Breast epithelium (tissue), 4 donors: ENCODE measurements around the gene STXBP1. TPM values are rescaled to one million over a fixed set of nuclear protein-coding genes. Genes with fewer than 3 reads are reported as not detected.
"Not testable (repeated sequence)": the region's sequence is repeated elsewhere in the genome, so short reads cannot be mapped to it uniquely, and the experiment has no call there.

ENCODE experiments used
- DNase-seq, 2 donors: peaks; one replicate each; pipeline ENCODE4 v3.0.0-alpha.2; 2019; ENCODE audit warnings: low spot score in 2 of 2
- H3K27ac ChIP-seq, 2 donors: fragments of 200-600 bp; sonication (generic) in 1 of 2; one replicate each; pipeline ENCODE4 v1.5.1; 2016 to 2019; ENCODE audit warnings: mild to moderate bottlenecking in 1 of 2
- H3K27me3 ChIP-seq, 2 donors: fragments of 200-600 bp; sonication (generic) in 1 of 2; one replicate each; pipeline versions ENCODE4 v1.5.1 to v1.6.0; 2017 to 2019; ENCODE audit warnings: control low read depth in 1 of 2, mild to moderate bottlenecking in 1 of 2
- H3K36me3 ChIP-seq: fragments of 200-600 bp; one replicate; pipeline ENCODE4 v1.5.1; 2019
- H3K4me1 ChIP-seq, 2 donors: fragments of 200-600 bp; sonication (generic); one replicate each; pipeline ENCODE4 v1.5.1; 2016 to 2019; ENCODE audit warnings: control low read depth in 1 of 2
- H3K4me3 ChIP-seq, 3 donors: fragments of 200-600 bp; sonication (generic); 1 replicate in 2 of 3; 2 replicates in 1 of 3; pipeline ENCODE4 v1.5.1; 2016 to 2019; ENCODE audit warnings: mild to moderate bottlenecking in 3 of 3, moderate library complexity in 2 of 3
- H3K9me3 ChIP-seq, 2 donors: fragments of 200-600 bp; sonication (generic) in 1 of 2; one replicate each; pipeline ENCODE4 v1.5.1; 2016 to 2019; ENCODE audit warnings: control low read depth in 1 of 2
- CTCF ChIP-seq, 3 donors: fragments of 450-650 bp; IDR thresholded peaks; one replicate each; pipeline ENCODE4 v1.5.1; 2016 to 2017; ENCODE audit warnings: antibody characterized with exemption in 3 of 3, mild to moderate bottlenecking in 3 of 3, moderate library complexity in 3 of 3
- POLR2A ChIP-seq: fragments of 450-650 bp; IDR thresholded peaks from one replicate; pipeline ENCODE4 v1.6.1; 2016; ENCODE audit warnings: antibody characterized with exemption, mild to moderate bottlenecking, moderate library complexity
- POLR2AphosphoS5 ChIP-seq, 3 donors: sonication (generic); formaldehyde crosslinking; IDR thresholded peaks; one replicate each; pipeline ENCODE4 v1.6.1; 2017; ENCODE audit warnings: antibody characterized with exemption in 3 of 3
- intact Hi-C: fragments of 100-400 bp; cut with DNase I; formaldehyde crosslinking; loops from one replicate; pipeline ENCODE4 v1.15.1; 2023; ENCODE audit warnings: low total_unique reads
- total RNA-seq, 3 donors: library from RNA; depleted of rRNA; stranded (reverse); fragments of >200 nt; gene quantifications; one replicate each; pipeline ENCODE4 v1.1.0, GENCODE V29; 2016

The STXBP1 gene
- total RNA-seq, 3 donors from 2014 or later, result 19.0 to 45.9 (median 43.2) TPM

GRCh38 chr9:127608104-127608966 is 3.7 kb upstream of the STXBP1 start:
- no peaks in the 10 kb centered on the region for H3K36me3 ChIP-seq
- intact Hi-C loops, result no loop called here
- no peak for TF ChIP-seq CTCF (IDR thresholded peaks at IDR 0.05)
- no peak for TF ChIP-seq POLR2A
- TF ChIP-seq POLR2AphosphoS5 (IDR thresholded peaks at IDR 0.05), result no peak
- H3K27me3 ChIP-seq, result no peaks in the 10 kb centered on the region
- H3K4me3 ChIP-seq, result peak overlapping the region; percentile 14 to 65 (median 51)
- DNase-seq, result peak; percentile 37 to 60
- H3K27ac ChIP-seq, result peak overlapping the region; percentile 18 to 57
- no peaks in the 10 kb centered on the region for H3K9me3 ChIP-seq
- peaks cover 0 to 13% of the 10 kb centered on the region in 2 donors for H3K4me1 ChIP-seq

- peaks cover 0 to 19% of the 10 kb centered on the region in 2 donors for H3K4me1 ChIP-seq
- no peak for DNase-seq
- intact Hi-C loops, result no loop called here
- TF ChIP-seq POLR2AphosphoS5 (IDR thresholded peaks at IDR 0.05) (no peak), POLR2A (no peak), CTCF (IDR thresholded peaks at IDR 0.05) (no peak)
- H3K27me3 ChIP-seq, result no peaks in the 10 kb centered on the region
- H3K36me3 ChIP-seq, result no peaks in the 10 kb centered on the region
- H3K27ac ChIP-seq, result peak overlapping the region; percentile 72 to 90
- H3K9me3 ChIP-seq, result no peaks in the 10 kb centered on the region
- peak overlapping the region; percentile 80 to 89 (median 89) for H3K4me3 ChIP-seq
Observed at GRCh38 chr9:127611603-127611898, 526 bp upstream of the STXBP1 start.

- Histone ChIP-seq H3K27me3 (no peaks in the 10 kb centered on the region), H3K36me3 (no peaks in the 10 kb centered on the region), H3K4me1 (peaks cover 0 to 17% of the 10 kb centered on the region in 2 donors), H3K27ac (peak overlapping the region; percentile 87 to 90), H3K4me3 (peak overlapping the region; percentile 80 to 89 (median 89)), H3K9me3 (no peaks in the 10 kb centered on the region)
- intact Hi-C loops, result no loop called here
- DNase-seq, result peak; percentile 46 to 57
- TF ChIP-seq CTCF (IDR thresholded peaks at IDR 0.05), result no peak
- peak in 2 of 3 donors; percentile 47 to 74 for TF ChIP-seq POLR2AphosphoS5 (IDR thresholded peaks at IDR 0.05)
- TF ChIP-seq POLR2A, result no peak
Observed at GRCh38 chr9:127612939-127613582, 984 bp downstream of the STXBP1 start.

GRCh38 chr9:127613583-127613954 is 1.5 kb downstream of the STXBP1 start:
- Histone ChIP-seq H3K27me3 (no peaks in the 10 kb centered on the region), H3K4me3 (peak overlapping the region; percentile 80 to 89 (median 89)), H3K27ac (peak overlapping the region; percentile 87 to 90), H3K9me3 (no peaks in the 10 kb centered on the region), H3K4me1 (peaks cover 0 to 11% of the 10 kb centered on the region in 2 donors), H3K36me3 (no peaks in the 10 kb centered on the region)
- TF ChIP-seq POLR2AphosphoS5 (IDR thresholded peaks at IDR 0.05) (no peak), CTCF (IDR thresholded peaks at IDR 0.05) (no peak), POLR2A (no peak)
- intact Hi-C loops, result no loop called here
- no peak for DNase-seq

- H3K4me3 ChIP-seq, result no peak overlapping the region
- H3K27me3 ChIP-seq, result no peaks in the 10 kb centered on the region
- no peaks in the 10 kb centered on the region for H3K9me3 ChIP-seq
- peaks cover 0 to 6% of the 10 kb centered on the region in 2 donors for H3K4me1 ChIP-seq
- no peak overlapping the region for H3K27ac ChIP-seq
- intact Hi-C loops, result no loop called here
- peak in 1 of 3 donors; percentile 29 for TF ChIP-seq POLR2AphosphoS5 (IDR thresholded peaks at IDR 0.05)
- no peak for TF ChIP-seq CTCF (IDR thresholded peaks at IDR 0.05)
- no peak for TF ChIP-seq POLR2A
- DNase-seq, result no peak
- H3K36me3 ChIP-seq, result no peaks in the 10 kb centered on the region
Observed at GRCh38 chr9:127614961-127615360, 2.9 kb downstream of the STXBP1 start.

GRCh38 chr9:127621339-127621970 is 9.4 kb downstream of the STXBP1 start:
- H3K9me3 ChIP-seq, H3K27me3 ChIP-seq, H3K4me1 ChIP-seq, H3K27ac ChIP-seq, H3K4me3 ChIP-seq, intact Hi-C loops, DNase-seq, H3K36me3 ChIP-seq: not testable (repeated sequence)
